Measurements from ENCODE around the gene ERGIC1. TPM values are rescaled to one million over a fixed set of nuclear protein-coding genes. Genes with fewer than 3 reads are reported as not detected.

The ERGIC1 gene
- total and polyA plus RNA-seq, 2 of the 13 experiments (the other 11 are each of a cell fraction or from before 2014, with no cell fraction given), result 78.5 to 184 TPM

DNA sequence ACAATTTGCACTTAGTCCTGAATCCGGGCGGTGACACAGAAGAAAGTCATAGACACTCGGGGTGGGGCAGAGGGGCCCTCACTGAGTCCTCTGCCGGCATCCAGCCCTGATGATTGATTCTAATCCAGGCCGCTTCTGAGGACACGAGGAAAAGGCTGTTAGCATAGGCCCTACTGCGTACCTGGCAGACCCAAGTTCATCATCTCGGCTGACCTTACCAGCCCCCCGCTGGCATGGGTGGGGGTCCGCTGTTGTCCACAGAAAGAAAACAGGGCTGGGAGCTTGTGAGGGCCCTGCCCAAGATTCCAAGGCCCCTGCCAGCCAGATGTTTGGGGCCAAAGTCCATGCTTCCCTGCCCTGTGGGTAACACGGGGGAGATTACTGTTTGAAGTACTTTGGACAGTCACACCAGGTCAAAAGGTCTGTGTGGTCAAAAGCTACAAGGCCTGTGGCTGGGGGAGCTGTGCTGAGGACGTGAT, 24.5 kb downstream of the ERGIC1 start (continued):
- TF ChIP-seq, protein P1, sequence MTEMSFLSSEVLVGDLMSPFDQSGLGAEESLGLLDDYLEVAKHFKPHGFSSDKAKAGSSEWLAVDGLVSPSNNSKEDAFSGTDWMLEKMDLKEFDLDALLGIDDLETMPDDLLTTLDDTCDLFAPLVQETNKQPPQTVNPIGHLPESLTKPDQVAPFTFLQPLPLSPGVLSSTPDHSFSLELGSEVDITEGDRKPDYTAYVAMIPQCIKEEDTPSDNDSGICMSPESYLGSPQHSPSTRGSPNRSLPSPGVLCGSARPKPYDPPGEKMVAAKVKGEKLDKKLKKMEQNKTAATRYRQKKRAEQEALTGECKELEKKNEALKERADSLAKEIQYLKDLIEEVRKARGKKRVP (CRISPR knock-in tag; IDR thresholded peaks at IDR 0.05), result peak in 1 of 2 experiments; percentile 67; a peak in 1 of 4 replicates
- TF ChIP-seq HOXA9 (CRISPR knock-in tag; IDR thresholded peaks at IDR 0.05; ENCODE audit: borderline replicate concordance) (no peak), YEATS4 (CRISPR knock-in tag; IDR thresholded peaks at IDR 0.05; ENCODE audit: borderline replicate concordance) (peak; percentile 87), ASH2L (IDR thresholded peaks at IDR 0.05; ENCODE audit: insufficient read length, low read depth, low read length) (peak; percentile 88), SALL1 (CRISPR knock-in tag; IDR thresholded peaks at IDR 0.05) (peak; percentile 95), CREB1 (IDR thresholded peaks at IDR 0.05) (no peak), CREB1 (CRISPR knock-in tag; IDR thresholded peaks at IDR 0.05) (no peak), PRMT3 (CRISPR knock-in tag; IDR thresholded peaks at IDR 0.05; ENCODE audit: borderline replicate concordance, low read depth) (no peak), GABPB1 (CRISPR knock-in tag; IDR thresholded peaks at IDR 0.05) (no peak; the same call in none of the 2 replicates), SIX4 (CRISPR knock-in tag; IDR thresholded peaks at IDR 0.05) (peak; percentile 52), ZFP36L1 (CRISPR knock-in tag; IDR thresholded peaks at IDR 0.05) (no peak), ZNF678 (CRISPR knock-in tag; IDR thresholded peaks at IDR 0.05) (no peak), NR2F2 (IDR thresholded peaks at IDR 0.05; ENCODE audit: borderline replicate concordance, low read depth) (no peak), ZNF619 (CRISPR knock-in tag; IDR thresholded peaks at IDR 0.05) (no peak), ZNF670 (CRISPR knock-in tag; IDR thresholded peaks at IDR 0.05; ENCODE audit: borderline replicate concordance) (no peak; the same call in 1 of the 2 replicates), ZNF674 (CRISPR knock-in tag; IDR thresholded peaks at IDR 0.05; ENCODE audit: low read depth) (no peak), HMGA1 (CRISPR knock-in tag; conservative IDR thresholded peaks at IDR 0.05) (no peak), ZNF709 (CRISPR knock-in tag; IDR thresholded peaks at IDR 0.05) (0 out of 2 replicates have a peak, but pooled peaks have one; percentile 14)
- TF ChIP-seq, protein P2, sequence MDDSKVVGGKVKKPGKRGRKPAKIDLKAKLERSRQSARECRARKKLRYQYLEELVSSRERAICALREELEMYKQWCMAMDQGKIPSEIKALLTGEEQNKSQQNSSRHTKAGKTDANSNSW (CRISPR knock-in tag; IDR thresholded peaks at IDR 0.05; ENCODE audit: borderline replicate concordance), result no peak
- TF ChIP-seq, protein P3, sequence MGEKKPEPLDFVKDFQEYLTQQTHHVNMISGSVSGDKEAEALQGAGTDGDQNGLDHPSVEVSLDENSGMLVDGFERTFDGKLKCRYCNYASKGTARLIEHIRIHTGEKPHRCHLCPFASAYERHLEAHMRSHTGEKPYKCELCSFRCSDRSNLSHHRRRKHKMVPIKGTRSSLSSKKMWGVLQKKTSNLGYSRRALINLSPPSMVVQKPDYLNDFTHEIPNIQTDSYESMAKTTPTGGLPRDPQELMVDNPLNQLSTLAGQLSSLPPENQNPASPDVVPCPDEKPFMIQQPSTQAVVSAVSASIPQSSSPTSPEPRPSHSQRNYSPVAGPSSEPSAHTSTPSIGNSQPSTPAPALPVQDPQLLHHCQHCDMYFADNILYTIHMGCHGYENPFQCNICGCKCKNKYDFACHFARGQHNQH (CRISPR knock-in tag; IDR thresholded peaks at IDR 0.05), result peak; percentile 77
- TF ChIP-seq, protein P4, sequence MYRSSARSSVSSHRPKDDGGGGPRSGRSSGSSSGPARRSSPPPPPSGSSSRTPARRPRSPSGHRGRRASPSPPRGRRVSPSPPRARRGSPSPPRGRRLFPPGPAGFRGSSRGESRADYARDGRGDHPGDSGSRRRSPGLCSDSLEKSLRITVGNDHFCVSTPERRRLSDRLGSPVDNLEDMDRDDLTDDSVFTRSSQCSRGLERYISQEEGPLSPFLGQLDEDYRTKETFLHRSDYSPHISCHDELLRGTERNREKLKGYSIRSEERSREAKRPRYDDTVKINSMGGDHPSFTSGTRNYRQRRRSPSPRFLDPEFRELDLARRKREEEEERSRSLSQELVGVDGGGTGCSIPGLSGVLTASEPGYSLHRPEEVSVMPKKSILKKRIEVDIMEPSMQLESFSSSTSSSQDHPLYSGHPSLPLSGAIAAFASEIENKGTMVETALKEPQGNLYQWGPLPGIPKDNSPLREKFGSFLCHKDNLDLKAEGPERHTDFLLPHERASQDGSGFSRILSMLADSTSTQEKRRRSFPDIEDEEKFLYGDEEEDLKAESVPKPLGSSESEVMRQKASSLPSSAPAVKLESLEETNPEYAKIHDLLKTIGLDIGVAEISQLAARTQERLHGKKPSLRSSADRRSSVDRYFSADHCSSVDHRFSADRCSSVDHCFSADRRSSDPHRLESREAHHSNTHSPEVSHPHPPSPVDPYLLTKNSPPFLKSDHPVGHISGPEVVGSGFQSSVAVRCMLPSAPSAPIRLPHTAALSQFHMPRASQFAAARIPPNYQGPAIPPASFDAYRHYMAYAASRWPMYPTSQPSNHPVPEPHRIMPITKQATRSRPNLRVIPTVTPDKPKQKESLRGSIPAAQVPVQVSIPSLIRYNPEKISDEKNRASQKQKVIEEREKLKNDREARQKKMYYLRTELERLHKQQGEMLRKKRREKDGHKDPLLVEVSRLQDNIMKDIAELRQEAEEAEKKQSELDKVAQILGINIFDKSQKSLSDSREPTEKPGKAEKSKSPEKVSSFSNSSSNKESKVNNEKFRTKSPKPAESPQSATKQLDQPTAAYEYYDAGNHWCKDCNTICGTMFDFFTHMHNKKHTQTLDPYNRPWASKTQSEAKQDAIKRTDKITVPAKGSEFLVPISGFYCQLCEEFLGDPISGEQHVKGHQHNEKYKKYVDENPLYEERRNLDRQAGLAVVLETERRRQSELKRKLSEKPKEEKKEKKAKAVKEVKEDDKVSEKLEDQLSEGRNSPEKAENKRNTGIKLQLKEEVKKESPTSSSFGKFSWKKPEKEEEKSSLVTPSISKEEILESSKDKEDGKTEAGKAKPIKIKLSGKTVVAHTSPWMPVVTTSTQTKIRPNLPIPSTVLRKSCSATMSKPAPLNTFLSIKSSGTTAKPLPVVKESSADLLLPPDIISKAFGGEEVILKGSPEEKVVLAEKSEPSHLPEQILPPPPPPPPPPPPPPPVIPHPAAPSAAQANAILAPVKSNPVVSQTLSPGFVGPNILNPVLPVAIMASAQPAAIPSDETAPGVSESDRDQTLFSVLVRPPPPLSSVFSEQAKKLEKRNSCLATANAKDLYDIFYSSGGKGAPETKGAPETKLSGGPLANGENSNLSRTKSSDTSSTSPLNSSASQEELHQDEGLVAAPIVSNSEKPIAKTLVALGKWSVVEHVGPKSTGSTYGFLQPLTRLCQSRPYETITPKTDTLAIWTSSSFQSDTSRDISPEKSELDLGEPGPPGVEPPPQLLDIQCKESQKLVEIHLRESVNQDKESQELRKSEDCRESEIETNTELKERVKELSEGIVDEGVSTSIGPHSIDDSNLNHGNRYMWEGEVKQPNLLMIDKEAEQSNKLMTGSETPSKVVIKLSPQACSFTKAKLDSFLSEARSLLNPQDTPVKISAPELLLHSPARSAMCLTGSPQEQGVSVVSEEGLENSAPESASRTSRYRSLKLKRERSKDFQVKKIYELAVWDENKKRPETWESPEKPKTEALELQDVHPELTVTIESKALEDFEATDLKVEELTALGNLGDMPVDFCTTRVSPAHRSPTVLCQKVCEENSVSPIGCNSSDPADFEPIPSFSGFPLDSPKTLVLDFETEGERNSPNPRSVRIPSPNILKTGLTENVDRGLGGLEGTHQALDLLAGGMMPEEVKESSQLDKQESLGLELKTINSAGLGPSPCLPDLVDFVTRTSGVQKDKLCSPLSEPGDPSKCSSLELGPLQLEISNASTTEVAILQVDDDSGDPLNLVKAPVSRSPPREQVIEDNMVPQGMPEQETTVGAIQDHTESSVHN (CRISPR knock-in tag; IDR thresholded peaks at IDR 0.05), result no peak
